Dermis microvascular lymphatic vessel endothelial cell (primary cell): Measurements from ENCODE around the gene KIAA0513. TPM values are rescaled to one million over a fixed set of nuclear protein-coding genes. Genes with fewer than 3 reads are reported as not detected.
"Not testable (repeated sequence)": the region's sequence is repeated elsewhere in the genome, so short reads cannot be mapped to it uniquely, and the experiment has no call there.

Experiments
- DNase-seq, 2 donors: peaks; one replicate each; pipeline versions ENCODE4 v3.0.0 to v3.0.0-alpha.2; 2010; ENCODE audit warnings: low read depth in 2 of 2
- total RNA-seq: library from RNA; depleted of rRNA; stranded (reverse); fragments of >200 nt; gene quantifications from 2 replicates; pipeline ENCODE4 v1.2.1, GENCODE V29; 2014

The KIAA0513 gene
- total RNA-seq, 1 donor from 2014 or later = 17.5 TPM

DNA sequence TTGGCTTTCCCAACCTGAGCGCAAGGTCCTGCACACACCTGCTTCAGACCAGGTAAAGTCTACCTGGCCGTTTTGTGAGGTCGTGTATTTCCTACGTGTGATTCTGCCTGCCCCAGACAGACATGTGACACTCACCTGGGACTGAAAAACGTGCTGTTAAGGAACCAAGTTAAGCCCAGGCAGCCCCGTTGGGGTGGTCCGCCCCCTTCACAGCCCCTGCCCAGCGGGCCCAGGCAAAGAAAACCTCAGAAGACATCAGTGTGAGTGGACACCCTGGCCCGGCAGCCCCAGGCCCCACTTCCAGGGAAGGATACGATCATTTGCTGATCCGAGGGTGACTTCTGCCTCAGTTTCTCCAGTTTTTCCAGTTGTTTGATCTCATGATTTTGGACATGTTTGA lies 79.9 kb downstream of the KIAA0513 start:
- DNase-seq = no peak

DNA sequence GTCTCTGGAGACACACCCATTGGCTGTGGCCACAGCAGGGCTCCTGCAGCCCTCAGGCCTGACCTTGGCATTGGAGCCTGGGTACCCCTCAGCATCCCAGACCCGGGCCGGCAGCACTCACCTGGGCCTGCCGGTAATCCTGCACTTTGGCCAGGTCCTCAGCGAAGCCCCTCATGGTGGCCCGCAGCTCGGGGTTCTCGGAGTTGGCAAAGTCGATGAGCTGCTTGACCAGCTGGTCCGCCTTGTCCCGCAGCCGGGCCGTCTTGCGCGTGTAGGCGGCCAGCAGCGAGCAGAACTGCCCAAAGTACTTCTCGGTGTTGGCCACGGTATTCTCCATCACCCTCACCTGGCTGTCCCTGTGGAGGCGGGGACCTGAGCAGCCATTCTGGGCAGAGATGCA lies 82.5 kb downstream of the KIAA0513 start:
- no peak for DNase-seq

DNA sequence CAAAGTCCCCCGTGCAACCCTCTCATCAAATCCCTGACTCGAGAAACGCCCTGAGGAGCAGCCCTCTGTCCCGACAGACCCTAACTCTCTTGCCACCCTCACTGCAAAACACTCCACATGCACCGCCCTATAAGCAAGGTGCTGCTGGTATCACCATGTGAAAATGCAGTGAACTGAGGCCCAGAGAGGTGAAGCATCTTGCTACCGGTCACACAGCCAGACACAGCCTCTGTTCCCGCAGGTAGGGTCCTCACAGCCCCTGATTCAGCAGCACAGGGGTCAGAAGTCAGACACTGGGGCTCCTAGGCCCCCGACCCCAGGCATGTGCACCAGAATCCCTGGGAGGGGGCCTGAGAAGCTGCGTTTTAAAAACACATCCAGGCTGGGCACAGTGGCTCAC lies 83.6 kb downstream of the KIAA0513 start:
- no peak for DNase-seq

DNA sequence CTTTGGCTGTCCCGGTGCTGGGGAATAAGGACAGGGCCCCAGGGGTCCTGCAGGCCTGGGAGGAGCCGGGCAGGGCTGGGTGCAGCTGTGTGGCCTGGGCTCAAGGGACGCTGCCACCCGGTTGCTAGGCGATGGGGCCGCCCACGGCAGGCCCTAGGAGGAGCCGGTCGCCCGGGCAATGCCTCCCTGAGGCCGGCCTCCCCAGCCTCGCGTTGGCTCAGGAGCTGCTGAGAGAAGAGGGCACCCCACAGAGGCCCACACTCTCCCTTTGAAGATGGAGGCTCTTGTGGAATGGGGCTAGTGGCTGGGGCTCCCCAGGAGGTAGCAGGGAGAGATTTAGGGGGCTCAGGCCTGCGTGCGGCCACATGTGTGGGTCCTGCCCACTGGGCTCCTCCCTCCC lies 84.8 kb downstream of the KIAA0513 start, which contains the start of gene CIBAR2:
CIBAR2 (minus strand) TSS at position 109 of the 400 bp plus-strand sequence. CDS start 120 bp downstream, outside the sequence.
- no peak for DNase-seq

DNA sequence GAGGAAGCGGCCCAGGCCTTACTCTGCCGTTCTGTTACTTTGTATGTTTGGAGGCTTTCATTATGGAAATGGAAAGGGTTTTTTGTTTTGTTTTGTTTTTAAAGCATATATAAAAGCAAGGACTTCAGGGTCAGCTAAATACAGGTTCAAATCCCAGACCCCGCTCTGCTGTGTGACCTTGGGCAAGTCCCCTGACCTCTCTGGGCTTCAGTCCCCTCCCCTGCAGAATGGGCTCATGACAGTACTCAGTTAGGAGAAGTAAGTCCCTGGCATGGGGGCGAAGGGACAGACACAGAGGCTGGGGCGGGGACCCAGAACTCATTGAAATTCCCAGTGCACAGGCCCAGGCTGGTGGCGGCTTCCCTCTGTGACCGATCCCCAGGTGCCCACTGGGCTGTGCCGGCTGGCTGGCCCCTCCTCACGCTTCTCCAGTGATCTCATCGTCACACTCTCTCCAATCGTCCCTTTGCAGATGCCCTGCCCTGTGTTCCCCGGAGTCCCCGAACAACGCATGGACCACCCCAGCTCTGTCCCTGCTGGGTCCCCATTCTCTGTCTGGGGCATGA lies 85.7 kb downstream of the KIAA0513 start:
- DNase-seq = no peak

DNA sequence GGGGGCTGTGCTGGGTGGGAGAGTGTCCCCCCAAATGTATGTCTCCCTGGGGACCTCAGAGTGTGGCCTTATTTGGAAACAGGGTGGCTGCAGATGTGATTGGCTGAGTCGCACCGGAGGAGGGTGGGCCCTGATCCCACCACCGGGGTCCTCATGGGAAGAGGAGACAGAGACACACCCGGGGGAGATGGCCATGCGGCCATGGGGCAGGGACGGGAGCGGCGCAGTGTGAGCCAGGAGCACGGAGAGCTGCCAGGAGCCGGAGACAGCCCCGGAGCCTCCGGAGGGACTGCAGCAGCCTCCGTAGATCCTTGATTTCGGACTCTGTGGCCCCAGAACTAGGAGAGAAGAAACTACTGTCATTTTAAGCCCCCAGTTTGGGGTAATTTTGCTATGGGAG lies 86.3 kb downstream of the KIAA0513 start:
- DNase-seq = no peak

DNA sequence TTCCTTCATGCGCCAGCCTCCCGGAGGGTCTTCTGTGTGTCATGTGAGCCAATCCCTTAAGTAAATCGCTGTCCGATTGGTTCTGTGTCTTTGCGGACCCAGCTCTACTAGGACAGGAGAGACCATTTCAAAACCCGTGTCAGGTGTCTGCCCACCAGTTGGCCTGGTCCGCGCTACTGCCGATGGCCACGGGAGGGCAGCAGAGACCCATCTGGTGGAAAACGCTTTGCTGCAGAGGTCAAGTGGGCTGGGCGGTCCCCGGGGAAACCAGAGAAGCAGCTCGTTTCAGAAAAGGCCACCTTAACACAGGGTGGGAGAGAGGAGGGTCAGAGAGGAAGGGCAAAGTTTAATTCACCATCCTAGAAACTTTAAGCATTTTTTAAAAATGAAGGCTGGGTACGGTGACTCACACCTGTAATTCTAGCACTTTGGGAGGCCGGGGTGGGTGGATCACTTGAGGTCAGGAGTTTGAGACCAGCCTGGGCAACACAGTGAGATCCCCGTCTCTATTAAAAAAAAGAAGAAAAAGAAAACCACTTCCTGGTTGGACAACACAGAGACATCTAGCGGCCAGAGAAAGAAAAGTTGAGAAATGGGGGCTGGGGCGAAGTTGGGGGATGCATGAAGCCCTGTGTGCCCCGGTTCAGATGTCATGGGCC lies 87.4 kb downstream of the KIAA0513 start:
- DNase-seq = peak; percentile 68 to 76

DNA sequence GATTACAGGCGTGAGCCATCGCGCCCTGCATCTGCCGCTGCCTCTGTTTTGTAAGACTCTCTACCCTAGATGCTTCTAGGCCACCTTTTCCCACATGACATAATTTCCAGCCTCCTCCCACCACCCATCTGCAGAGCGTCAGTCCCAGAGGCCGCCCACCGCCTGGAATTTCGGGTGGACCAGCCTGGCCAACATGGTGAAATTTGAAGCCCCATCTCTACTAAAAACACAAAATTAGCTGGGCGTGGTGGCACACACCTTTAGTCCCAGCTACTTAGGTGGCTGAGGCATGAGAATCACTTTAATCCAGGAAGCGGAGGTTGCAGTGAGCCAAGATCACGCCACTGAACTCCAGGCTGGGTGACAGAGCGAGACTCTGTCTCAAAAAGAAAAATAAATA lies 89.8 kb downstream of the KIAA0513 start:
- no peak for DNase-seq

DNA sequence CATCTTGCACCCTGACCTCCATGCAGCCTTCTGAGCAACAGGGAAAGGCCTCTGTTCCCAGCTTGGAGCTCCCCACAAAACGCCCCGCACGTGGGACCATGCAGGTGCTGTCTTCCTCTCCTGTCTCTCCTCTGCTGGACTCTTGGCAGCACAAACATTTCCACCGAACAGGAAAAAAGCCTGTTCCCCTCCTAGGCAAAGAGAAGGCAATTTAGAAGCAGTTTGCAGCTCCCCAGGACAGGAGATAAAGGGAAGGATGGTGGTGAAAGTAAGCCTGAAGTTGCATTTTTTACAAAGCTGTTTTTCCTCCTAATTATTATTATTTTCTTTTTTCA lies 92.4 kb downstream of the KIAA0513 start:
- no peak for DNase-seq

DNA sequence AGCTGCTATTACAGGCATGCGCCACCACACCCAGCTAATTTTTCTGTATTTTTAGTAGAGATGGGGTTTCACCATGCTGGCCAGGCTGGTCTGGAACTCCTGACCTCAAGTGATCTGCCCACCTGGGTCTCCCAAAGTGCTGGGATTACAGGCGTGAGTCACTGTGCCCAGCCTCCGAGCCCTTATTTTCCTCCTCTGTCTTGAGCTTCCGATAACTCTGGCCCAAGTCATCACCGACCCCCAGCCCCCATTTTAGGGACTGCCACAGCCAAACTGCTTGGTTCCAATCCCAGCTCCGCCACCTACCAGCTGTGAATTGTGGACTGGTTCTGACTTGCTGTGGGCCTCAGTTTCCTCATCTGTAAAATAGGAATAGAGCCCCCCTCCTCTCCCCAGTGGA lies 95.8 kb downstream of the KIAA0513 start:
- not testable (repeated sequence) for DNase-seq

DNA sequence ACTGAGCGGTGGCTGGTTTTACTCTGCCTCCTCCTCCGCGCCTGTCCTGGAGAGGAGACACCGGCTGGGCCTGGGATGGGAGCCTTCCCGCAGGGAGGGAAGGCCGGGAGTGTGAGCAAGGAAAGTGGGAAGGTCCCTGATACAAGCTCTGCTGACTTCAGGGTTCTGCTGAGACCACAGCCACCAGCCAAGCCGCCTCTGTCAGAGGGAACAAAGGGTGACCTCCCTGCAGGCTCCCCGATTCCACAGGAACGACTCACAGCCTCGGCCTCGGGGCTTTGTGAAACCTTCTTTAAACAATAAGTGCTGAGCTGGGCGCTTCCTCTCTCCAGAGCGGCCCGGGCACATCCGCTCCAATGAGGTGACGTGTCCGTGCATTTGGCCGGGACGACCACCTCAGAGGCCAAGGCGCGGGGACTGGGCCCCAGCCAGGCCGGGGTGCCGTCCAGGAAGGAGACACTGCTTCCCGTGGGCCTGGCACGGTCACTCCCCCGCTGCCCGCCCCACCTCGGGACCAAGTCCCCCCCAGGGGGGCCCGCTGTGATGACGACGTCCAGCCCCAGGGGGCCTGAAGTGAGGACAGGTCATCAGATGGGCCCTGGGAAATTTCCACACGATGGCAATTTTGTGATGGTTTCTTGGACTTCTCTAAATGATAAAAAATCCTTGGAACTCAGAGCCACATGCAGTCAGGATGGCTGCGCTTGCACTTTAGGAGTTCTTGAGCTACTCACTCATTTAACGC lies 96.5 kb downstream of the KIAA0513 start:
- peak in 1 of 2 donors; percentile 75 for DNase-seq

DNA sequence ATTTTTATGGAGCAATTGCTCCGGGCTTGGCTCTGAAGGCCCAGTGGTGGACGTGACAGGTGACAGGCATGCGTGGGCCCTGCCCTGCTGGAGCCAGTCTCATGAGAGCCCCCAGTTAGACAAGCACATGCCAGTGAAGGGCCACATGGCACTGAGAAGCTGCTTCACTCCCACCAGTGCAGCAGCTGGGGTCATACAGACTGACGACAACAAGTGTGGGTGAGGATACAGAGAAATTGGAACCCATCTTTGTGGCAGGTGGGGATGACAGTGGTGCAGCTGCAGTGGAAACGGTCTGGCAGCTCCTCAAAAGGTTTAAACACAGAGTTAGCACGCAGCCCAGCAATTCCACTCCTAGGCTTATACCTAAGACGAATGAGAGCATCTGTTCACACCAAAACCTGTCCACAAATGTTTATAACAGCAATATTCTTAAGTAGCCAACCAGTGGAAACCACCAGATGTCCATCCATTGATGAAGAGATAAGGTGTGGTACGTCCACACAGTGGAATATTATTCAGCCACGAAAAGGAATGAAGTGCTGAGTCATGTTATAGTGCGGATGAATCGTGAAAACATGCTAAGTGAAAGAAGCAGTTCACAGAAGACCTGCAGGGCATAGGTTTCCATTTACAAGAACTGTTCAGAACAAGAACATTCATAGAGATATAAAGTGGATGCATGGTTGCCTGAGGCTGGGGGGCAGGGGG lies 97.2 kb downstream of the KIAA0513 start:
- no peak for DNase-seq

DNA sequence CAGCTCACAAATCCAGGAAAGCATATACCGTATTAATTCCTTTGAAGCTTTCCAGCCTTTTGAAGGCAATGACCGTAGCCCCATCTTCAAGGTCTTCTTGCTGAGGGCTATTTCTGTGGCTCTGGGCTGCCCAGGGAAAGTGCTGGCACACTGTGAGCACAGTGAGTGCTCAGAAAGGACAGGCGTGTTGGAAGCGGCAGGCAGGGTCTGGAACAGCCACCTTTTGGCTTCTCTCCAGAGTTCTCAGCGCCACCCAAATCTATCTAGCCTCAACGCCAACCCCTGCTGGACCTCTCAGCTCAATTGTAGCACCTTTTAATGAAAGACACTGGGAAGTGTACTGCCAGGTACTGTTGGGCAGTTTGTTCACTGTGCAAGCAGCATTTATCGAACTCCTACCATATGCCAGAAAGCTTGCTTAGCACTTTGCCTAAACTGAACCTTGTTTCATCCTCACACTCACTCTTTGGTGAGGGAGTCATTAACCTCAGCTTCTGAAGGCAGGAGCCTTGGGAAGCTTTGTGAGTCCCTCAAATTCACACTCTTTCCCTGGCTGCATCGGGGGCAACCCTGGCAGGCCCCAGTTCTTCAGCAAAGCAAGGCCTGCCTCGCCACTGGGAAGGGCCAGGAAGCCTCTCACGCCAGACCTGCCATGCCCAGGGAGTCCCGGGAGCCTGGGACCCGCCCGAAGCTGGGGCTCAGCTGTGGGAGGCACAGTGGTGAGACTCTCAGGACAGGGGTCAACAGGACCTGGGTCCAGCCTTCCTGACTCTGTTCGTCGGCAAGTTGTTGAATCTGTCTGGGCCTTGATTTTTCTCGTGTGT lies 98.2 kb downstream of the KIAA0513 start:
- no peak for DNase-seq

DNA sequence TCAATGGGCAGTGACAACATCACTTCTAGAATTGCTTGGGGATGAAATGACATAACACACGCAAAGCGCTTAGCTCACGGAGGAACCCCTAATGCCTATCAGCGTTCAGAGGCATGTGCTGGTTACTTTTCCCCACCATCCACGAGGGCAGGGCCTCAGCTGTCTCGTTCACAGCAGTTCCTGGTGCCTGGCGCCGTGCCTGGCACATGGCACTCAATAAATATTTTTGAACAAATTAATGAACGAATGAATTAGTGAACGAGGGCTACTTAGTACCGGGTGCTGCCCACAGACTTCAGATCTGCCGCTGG lies 98.8 kb downstream of the KIAA0513 start:
- no peak for DNase-seq

DNA sequence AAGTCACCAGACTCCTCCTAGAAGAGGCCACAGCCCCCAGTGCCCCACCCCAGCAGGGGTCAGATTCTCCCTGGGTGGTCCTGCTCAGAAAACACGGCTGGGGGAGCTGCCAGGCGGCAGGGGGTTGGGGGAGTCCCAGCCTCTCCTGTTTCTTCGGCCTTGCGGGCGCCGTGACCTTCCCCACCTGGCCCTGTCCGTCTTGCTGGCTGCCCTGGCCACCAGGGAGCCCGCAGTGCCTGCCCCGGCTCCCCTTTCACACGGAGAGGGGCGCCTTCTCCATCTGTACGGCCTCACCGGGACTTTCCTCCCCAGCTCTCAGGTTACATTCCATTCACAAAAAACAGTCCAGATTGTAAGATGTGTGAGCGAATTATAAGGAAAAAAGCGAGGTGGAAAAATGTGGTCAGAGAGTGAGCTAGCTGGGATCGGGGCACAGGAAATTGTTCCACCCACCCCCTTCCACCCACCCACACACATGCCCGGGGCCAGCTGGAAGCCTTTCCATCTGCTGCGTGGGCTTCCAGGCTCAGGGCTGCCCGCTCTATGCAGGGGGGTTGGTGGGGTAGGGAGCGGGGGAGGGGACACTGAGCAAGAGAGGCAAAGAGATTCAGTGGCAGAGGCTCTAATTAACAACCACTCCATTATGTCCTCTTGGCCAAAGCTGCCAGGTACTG lies 99.2 kb downstream of the KIAA0513 start:
- peak; percentile 46 to 83 for DNase-seq

DNA sequence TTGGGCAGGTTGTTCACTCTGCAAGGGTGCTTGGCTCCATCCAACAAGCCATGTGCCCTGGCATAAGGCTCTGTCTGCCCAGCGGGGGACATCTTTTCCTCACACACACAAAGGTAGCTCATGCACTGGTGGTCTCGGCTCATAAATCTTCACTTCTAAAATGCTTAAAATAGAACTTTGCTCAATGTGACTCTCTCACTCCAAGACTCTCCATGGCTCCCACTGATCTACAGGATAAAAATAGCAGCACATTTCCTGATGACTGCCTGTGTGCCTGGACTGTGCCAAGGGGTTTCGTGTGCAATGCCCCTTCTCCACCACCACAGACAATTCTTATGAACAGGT lies 99.8 kb downstream of the KIAA0513 start:
- no peak for DNase-seq

DNA sequence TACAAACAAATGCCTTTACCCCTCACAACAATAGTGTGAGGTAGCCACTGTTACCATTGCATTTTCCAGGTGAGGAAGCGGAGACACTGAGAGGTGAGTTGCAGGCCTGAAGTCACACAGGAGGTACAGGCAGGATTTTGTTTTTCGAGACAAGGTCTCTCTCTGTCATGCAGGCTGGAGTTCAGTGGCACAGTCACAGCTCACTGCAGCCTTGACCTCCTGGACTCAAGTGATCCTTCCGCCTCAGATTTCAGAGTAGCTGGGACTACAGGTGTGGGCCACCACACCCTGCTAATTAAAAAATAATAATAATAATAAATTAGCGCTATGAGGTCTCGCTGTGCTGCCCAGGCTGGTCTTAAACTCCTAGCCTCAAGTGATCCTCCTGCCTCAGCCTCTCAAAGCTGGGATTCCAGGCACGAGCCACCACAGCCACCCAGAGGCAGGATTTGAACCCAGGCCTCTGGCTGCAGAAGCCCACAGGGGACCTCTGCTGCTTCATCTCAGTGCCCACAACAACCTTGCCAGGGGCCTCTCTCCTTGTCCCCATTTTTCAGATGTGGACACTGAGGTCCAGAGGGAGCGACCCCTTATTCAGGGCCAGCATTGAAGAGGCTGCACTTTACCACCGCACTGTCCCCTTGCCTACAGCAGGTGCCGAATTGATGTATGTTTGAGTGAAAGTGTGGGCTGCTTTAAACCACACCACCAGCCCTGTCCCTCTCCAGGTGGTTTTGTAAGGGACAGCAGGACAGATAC lies 100.7 kb downstream of the KIAA0513 start:
- no peak for DNase-seq

DNA sequence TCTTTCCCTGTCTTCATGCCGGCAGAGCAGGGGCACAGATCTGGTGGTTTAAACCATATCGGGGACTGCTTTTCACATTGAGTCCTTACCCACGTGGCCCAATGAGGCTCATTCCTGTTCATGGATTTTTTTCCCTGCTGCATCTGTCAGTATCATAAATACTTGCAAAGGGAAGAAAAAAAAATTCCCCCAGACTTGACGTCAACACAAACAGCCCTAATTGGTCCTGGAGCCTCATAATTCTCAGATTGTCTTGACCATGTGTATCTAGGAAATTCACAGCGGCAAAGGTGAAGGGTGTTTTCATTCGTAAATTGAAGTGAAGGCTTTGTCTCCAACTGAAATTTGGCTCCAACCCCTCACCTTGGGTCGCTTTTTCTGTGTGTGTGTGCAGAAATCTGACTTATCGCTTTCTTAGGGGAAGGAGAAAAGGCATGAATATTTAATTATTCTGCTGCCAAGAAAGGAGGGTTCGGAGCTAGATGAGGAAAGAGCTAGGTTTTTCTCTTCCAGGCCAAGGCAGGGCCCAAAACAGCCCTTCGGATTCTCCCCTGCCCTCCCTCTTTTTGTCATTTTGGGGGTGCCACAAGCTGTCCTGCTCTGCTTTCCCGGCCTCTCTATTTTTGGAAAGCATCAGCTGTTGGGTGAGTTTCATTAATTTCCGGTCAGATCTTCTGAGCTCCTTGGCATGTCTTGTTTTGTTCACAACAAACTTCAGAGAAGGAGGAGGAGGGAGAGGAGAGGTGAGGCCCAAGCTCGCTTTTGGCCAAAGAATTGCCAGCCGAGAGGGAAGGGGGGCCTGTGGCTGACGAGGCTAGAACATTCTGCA lies 102.5 kb downstream of the KIAA0513 start:
- DNase-seq = no peak

DNA sequence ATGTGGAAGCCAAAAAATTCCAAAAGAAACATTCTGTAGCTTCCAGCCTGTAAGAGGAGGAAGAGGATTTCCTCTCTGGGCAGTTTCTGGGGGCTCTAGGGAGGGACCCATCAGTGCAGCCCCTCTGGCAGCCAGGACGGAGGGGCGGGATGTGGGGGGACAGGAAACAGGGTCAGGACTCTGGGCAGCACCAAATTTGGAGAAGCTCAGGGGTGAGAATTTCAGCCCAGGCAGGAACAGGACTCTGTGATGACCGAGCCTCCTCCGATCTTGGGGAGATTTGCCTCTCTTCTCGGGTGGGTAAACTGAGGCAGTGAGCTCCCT lies 103.1 kb downstream of the KIAA0513 start:
- DNase-seq = no peak
